OCI-LY1 (cell line): ENCODE measurements around the gene FXYD1.

Source experiments
- H2AFZ ChIP-seq: fragments of 200-600 bp; sonication (generic), shearing (Covaris generic); 2 replicates; pipeline ENCODE4 v1.6.0; 2014; ENCODE audit warnings: antibody characterized with exemption, mild to moderate bottlenecking, low read length
- H3F3A ChIP-seq: fragments of 200-600 bp; sonication (generic), shearing (Covaris generic); 2 replicates; pipeline ENCODE4 v1.6.0; 2014; ENCODE audit warnings: mild to moderate bottlenecking, antibody characterized with exemption, low read length, moderate library complexity; ENCODE audit not compliant: insufficient read depth
- H3K27ac ChIP-seq: fragments of 200-600 bp; sonication (generic); 2 replicates; pipeline ENCODE4 v1.5.1; 2014; ENCODE audit warnings: low read length, mixed run types, mild to moderate bottlenecking, low read depth; ENCODE audit not compliant: poor library complexity, severe bottlenecking
- H3K27me3 ChIP-seq: fragments of 200-600 bp; sonication (generic); 2 replicates; pipeline ENCODE4 v1.6.0; 2014; ENCODE audit warnings: antibody characterized with exemption, mild to moderate bottlenecking, low read length, moderate library complexity; ENCODE audit not compliant: insufficient read depth
- H3K36me3 ChIP-seq: fragments of 200-600 bp; sonication (generic); 2 replicates; pipeline ENCODE4 v1.6.1; 2014; ENCODE audit warnings: mild to moderate bottlenecking, antibody characterized with exemption, low read length, moderate library complexity, mixed read lengths; ENCODE audit not compliant: insufficient read depth
- H3K4me1 ChIP-seq: fragments of 200-600 bp; sonication (generic); 2 replicates; pipeline ENCODE4 v1.5.1; 2014; ENCODE audit warnings: mild to moderate bottlenecking, low read length, moderate library complexity; ENCODE audit not compliant: insufficient read depth, severe bottlenecking
- H3K4me2 ChIP-seq: fragments of 200-600 bp; sonication (generic), shearing (Covaris generic); 2 replicates; pipeline ENCODE4 v1.6.1; 2014; ENCODE audit warnings: low read length
- H3K4me3 ChIP-seq: fragments of 200-600 bp; sonication (generic); 2 replicates; pipeline ENCODE4 v1.5.1; 2014; ENCODE audit warnings: low read length, low read depth, mild to moderate bottlenecking, mixed read lengths; ENCODE audit not compliant: poor library complexity, severe bottlenecking
- H3K79me2 ChIP-seq: fragments of 200-600 bp; shearing (Covaris generic); 2 replicates; pipeline ENCODE4 v1.6.1; 2016; ENCODE audit warnings: mixed run types, low read length, mixed read lengths; ENCODE audit not compliant: insufficient read depth
- H3K9ac ChIP-seq: fragments of 200-600 bp; sonication (generic), shearing (Covaris generic); 2 replicates; pipeline ENCODE4 v1.6.1; 2014; ENCODE audit warnings: mild to moderate bottlenecking, low read length, mixed read lengths
- H3K9me2 ChIP-seq: fragments of 200-600 bp; sonication (generic), shearing (Covaris generic); 2 replicates; pipeline ENCODE4 v1.6.1; 2014; ENCODE audit warnings: low read depth, mild to moderate bottlenecking, low read length, mixed read lengths
- H3K9me3 ChIP-seq: fragments of 200-600 bp; shearing (Covaris generic); 2 replicates; pipeline ENCODE4 v1.6.1; 2014; ENCODE audit warnings: low read length, mixed read lengths
- H4K20me1 ChIP-seq: fragments of 200-600 bp; sonication (generic), shearing (Covaris generic); 2 replicates; pipeline ENCODE4 v1.6.0; 2016; ENCODE audit warnings: mild to moderate bottlenecking, low read length; ENCODE audit not compliant: insufficient read depth
- CTCF ChIP-seq: fragments of 200-600 bp; sonication (generic), shearing (Covaris generic); IDR thresholded peaks from 2 replicates; pipeline ENCODE4 v1.5.1; 2017; ENCODE audit warnings: mild to moderate bottlenecking, antibody characterized with exemption, low read length, moderate library complexity, mixed read lengths
- EZH2 ChIP-seq: fragments of 200-600 bp; sonication (generic), shearing (Covaris generic); IDR thresholded peaks from 2 replicates; pipeline ENCODE4 v1.8.0; 2017; ENCODE audit warnings: borderline replicate concordance, mixed run types, mild to moderate bottlenecking, antibody characterized with exemption, low read length, moderate library complexity, mixed read lengths

FXYD1 gene

GRCh38 chr19:35176181-35176570 is 37.6 kb downstream of the FXYD1 start:
- H3K4me1 ChIP-seq = peaks cover 5% of the 10 kb centered on the region
- no peak overlapping the region for H3K4me2 ChIP-seq
- no peak overlapping the region for H3K9ac ChIP-seq
- no peaks in the 10 kb centered on the region for H4K20me1 ChIP-seq
- H3F3A ChIP-seq = no peaks in the 10 kb centered on the region
- H3K36me3 ChIP-seq = peaks cover 18% of the 10 kb centered on the region
- no peaks in the 10 kb centered on the region for H3K9me2 ChIP-seq
- H3K9me3 ChIP-seq = peaks cover 7% of the 10 kb centered on the region; the same call in 1 of the 2 replicates
- no peaks in the 10 kb centered on the region for H3K27me3 ChIP-seq
- no peak overlapping the region for H3K27ac ChIP-seq
- TF ChIP-seq EZH2 (no peak), CTCF (no peak)
- H3K4me3 ChIP-seq = no peak overlapping the region
- H2AFZ ChIP-seq = no peak overlapping the region
- H3K79me2 ChIP-seq = no peaks in the 10 kb centered on the region

- H3K9me3 ChIP-seq = peaks cover 7% of the 10 kb centered on the region; the same call in 1 of the 2 replicates
- H3K9ac ChIP-seq = no peak overlapping the region
- no peaks in the 10 kb centered on the region for H3K9me2 ChIP-seq
- no peak overlapping the region for H3K27ac ChIP-seq
- TF ChIP-seq EZH2 (no peak), CTCF (no peak)
- H3F3A ChIP-seq = no peaks in the 10 kb centered on the region
- no peaks in the 10 kb centered on the region for H3K4me1 ChIP-seq
- H4K20me1 ChIP-seq = no peaks in the 10 kb centered on the region
- no peaks in the 10 kb centered on the region for H3K79me2 ChIP-seq
- no peaks in the 10 kb centered on the region for H3K27me3 ChIP-seq
- H2AFZ ChIP-seq = no peak overlapping the region
- peaks cover 3% of the 10 kb centered on the region for H3K36me3 ChIP-seq
- H3K4me3 ChIP-seq = no peak overlapping the region
- no peak overlapping the region for H3K4me2 ChIP-seq
Observed at GRCh38 chr19:35177377-35178274, 39.0 kb downstream of the FXYD1 start.

- no peak overlapping the region for H3K4me3 ChIP-seq
- no peaks in the 10 kb centered on the region for H3K9me2 ChIP-seq
- H3F3A ChIP-seq = no peaks in the 10 kb centered on the region
- H3K4me1 ChIP-seq = no peaks in the 10 kb centered on the region
- no peaks in the 10 kb centered on the region for H3K27me3 ChIP-seq
- H3K9me3 ChIP-seq = peaks cover 7% of the 10 kb centered on the region; the same call in 1 of the 2 replicates
- no peaks in the 10 kb centered on the region for H4K20me1 ChIP-seq
- no peak overlapping the region for H3K4me2 ChIP-seq
- H3K27ac ChIP-seq = no peak overlapping the region
- H3K79me2 ChIP-seq = no peaks in the 10 kb centered on the region
- TF ChIP-seq CTCF (no peak), EZH2 (no peak)
- no peak overlapping the region for H3K9ac ChIP-seq
- H3K36me3 ChIP-seq = no peaks in the 10 kb centered on the region
- no peak overlapping the region for H2AFZ ChIP-seq
Observed at GRCh38 chr19:35178701-35179100, 40.1 kb downstream of the FXYD1 start.
